ENCODE measurements around the gene IER5L. TPM values are rescaled to one million over a fixed set of nuclear protein-coding genes. Genes with fewer than 3 reads are reported as not detected.

IER5L gene
- total RNA-seq, 1 experiment from 2014 or later = 4.6 TPM

- TF ChIP-seq ZNF532 (CRISPR knock-in tag; IDR thresholded peaks at IDR 0.05; ENCODE audit: borderline replicate concordance) = no peak
- no peak for TF ChIP-seq ZNF423 (CRISPR knock-in tag; IDR thresholded peaks at IDR 0.05)
- no peak for TF ChIP-seq FOXJ3 (CRISPR knock-in tag; IDR thresholded peaks at IDR 0.05; ENCODE audit: borderline replicate concordance)
- no peak for TF ChIP-seq SP1 (CRISPR knock-in tag; conservative IDR thresholded peaks at IDR 0.05)
- TF ChIP-seq ZNF219 (CRISPR knock-in tag; IDR thresholded peaks at IDR 0.05; ENCODE audit: borderline replicate concordance) = no peak
- no peak for TF ChIP-seq EMX1 (CRISPR knock-in tag; IDR thresholded peaks at IDR 0.05)
- no peak for TF ChIP-seq CTCF (IDR thresholded peaks at IDR 0.05)
- no peak for TF ChIP-seq STAT6 (CRISPR knock-in tag; conservative IDR thresholded peaks at IDR 0.05; ENCODE audit: low read depth)
Measured at GRCh38 chr9:129171993-129172751, 5.9 kb downstream of the IER5L start (continued).

GRCh38 chr9:129170229-129170628 is 7.8 kb downstream of the IER5L start:
- DNase-seq (ENCODE audit: low spot score) = no peak
- H3K9me3 Mint-ChIP-seq = no peaks in the 10 kb centered on the region
- no peak for ATAC-seq
- no peaks in the 10 kb centered on the region for H3K36me3 Mint-ChIP-seq
- POLR2A ChIA-PET = interaction anchor here (0.6 kb wide), 1 partner anchor 165 kb away, joined by 3 read pairs; no protein-coding TSS in a partner anchor
- peaks cover 38% of the 10 kb centered on the region for H3K27me3 Mint-ChIP-seq (ENCODE audit: low read depth)
- no peak overlapping the region for H3K4me3 Mint-ChIP-seq
- CTCF ChIA-PET = interaction anchor here (1.4 to 18.6 kb wide), 3 partner anchors 13 to 38 kb away, joined by 6 to 345 read pairs (median 74); no protein-coding TSS in a partner anchor
- H3K27ac Mint-ChIP-seq = no peak overlapping the region
- peaks cover 32% of the 10 kb centered on the region for H3K4me1 Mint-ChIP-seq
- TF ChIP-seq ZBTB43 (CRISPR knock-in tag; IDR thresholded peaks at IDR 0.05) (no peak), NFATC4 (CRISPR knock-in tag; IDR thresholded peaks at IDR 0.05) (no peak), GTF2I (CRISPR knock-in tag; conservative IDR thresholded peaks at IDR 0.05) (no peak), ZNF425 (CRISPR knock-in tag; conservative IDR thresholded peaks at IDR 0.05) (no peak), PRRX2 (CRISPR knock-in tag; IDR thresholded peaks at IDR 0.05) (no peak), HMGXB4 (CRISPR knock-in tag; IDR thresholded peaks at IDR 0.05) (no peak), MYBL2 (CRISPR knock-in tag; IDR thresholded peaks at IDR 0.05) (no peak), SMAD4 (CRISPR knock-in tag; IDR thresholded peaks at IDR 0.05) (no peak), ZNF416 (CRISPR knock-in tag; IDR thresholded peaks at IDR 0.05) (no peak), MAX (CRISPR knock-in tag; IDR thresholded peaks at IDR 0.05) (no peak), ESRRA (CRISPR knock-in tag; IDR thresholded peaks at IDR 0.05; ENCODE audit: borderline replicate concordance) (no peak), CREB1 (CRISPR knock-in tag; IDR thresholded peaks at IDR 0.05) (no peak), CBFB (CRISPR knock-in tag; IDR thresholded peaks at IDR 0.05; ENCODE audit: low read depth) (no peak), ATF3 (CRISPR knock-in tag; conservative IDR thresholded peaks at IDR 0.05) (no peak)
